GM19193 (cell line): ENCODE data around the gene ZDHHC24.

ENCODE experiments used
- POLR2A ChIP-seq: IDR thresholded peaks from 4 replicates; pipeline ENCODE4 v1.6.1; 2011; ENCODE audit not compliant: insufficient read depth, insufficient read length; ENCODE audit errors: extremely low read depth

The ZDHHC24 gene

GRCh38 chr11:66492161-66492865 is 53.5 kb downstream of the ZDHHC24 start:
- TF ChIP-seq POLR2A: no peak

GRCh38 chr11:66491315-66491935 is 54.4 kb downstream of the ZDHHC24 start:
- TF ChIP-seq POLR2A: no peak

- TF ChIP-seq POLR2A: no peak
Observed at GRCh38 chr11:66489636-66490035, 56.2 kb downstream of the ZDHHC24 start.

- no peak for TF ChIP-seq POLR2A
Observed at GRCh38 chr11:66488957-66489356, 56.9 kb downstream of the ZDHHC24 start.

GRCh38 chr11:66484806-66485380 is 61.0 kb downstream of the ZDHHC24 start:
- no peak for TF ChIP-seq POLR2A

GRCh38 chr11:66480117-66480938 is 65.5 kb downstream of the ZDHHC24 start, which contains the start of gene DPP3:
DPP3 (plus strand) TSS chr11:66480434; CDS start chr11:66482201, 1,767 bp downstream.
- TF ChIP-seq POLR2A: peak; percentile 93

GRCh38 chr11:66479394-66480116 is 66.3 kb downstream of the ZDHHC24 start:
- TF ChIP-seq POLR2A: no peak

- no peak for TF ChIP-seq POLR2A
Observed at GRCh38 chr11:66478729-66479393, 67.0 kb downstream of the ZDHHC24 start.

GRCh38 chr11:66477263-66478201 is 68.3 kb downstream of the ZDHHC24 start:
- no peak for TF ChIP-seq POLR2A

GRCh38 chr11:66476841-66477251 is 69.0 kb downstream of the ZDHHC24 start:
- no peak for TF ChIP-seq POLR2A

- no peak for TF ChIP-seq POLR2A
Observed at GRCh38 chr11:66476173-66476840, 69.5 kb downstream of the ZDHHC24 start.
